SW 1271 (cell line): ENCODE results near the gene TFF1.

ENCODE experiments used
- DNase-seq, 2 experiments: peaks; one replicate each; lab custom pipeline; 2025; lab: John Stamatoyannopoulos, UW

TFF1 gene

GRCh38 chr21:42362700-42363099 lies 3.6 kb downstream of the TFF1 start:
- no peak for DNase-seq

- no peak for DNase-seq
These were observed 4.1 kb downstream of the TFF1 start for GRCh38 chr21:42362198-42362597.

DNA sequence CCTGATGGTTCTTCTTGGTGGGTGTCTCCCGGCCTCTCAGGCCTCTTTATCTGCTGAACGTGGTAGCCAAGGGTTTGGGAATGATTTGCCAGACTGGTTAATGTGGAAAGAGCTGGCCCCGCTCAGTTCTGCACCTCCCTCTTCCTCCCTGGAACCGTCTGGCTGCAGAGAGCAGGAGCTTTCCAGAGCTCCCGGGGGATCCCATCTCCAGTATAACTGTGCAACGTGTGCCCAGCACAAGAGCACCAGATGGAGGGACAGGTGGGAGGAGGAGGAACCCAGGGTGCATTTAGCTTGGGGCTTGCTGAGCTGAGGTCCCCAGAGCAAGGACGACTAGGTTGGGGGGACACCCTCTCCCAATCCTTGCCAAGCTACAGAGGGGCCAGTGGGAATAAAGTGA lies 5.0 kb downstream of the TFF1 start:
- DNase-seq, result no peak

DNA sequence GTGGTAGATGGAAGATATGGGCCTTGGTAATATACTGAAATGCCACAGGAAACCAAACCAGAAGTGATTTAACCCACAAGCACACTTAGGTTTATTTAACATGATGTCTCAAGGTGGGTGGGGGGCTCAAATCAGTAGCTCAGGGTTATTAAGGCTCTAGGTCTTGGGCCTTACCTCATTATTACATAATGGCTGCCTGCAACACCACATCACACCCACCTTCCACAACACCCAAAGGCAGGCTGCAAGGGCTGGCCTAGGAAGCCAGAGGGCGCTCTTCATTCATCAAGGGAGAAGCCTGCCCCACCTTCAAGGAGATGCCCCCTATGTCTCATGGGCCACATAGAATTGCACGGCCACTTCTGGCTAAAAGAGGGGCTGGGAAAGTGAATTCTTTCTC lies 6.0 kb downstream of the TFF1 start:
- no peak for DNase-seq

- no peak for DNase-seq
These were observed 7.4 kb downstream of the TFF1 start for GRCh38 chr21:42358937-42359336.

GRCh38 chr21:42358261-42358660 lies 8.1 kb downstream of the TFF1 start:
- DNase-seq, result no peak

- DNase-seq, result no peak
These were observed 9.0 kb downstream of the TFF1 start for GRCh38 chr21:42357307-42357706.

- no peak for DNase-seq
These were observed 9.7 kb downstream of the TFF1 start for GRCh38 chr21:42356650-42357049.

- no peak for DNase-seq
These were observed 10.3 kb downstream of the TFF1 start for GRCh38 chr21:42356046-42356445.

DNA sequence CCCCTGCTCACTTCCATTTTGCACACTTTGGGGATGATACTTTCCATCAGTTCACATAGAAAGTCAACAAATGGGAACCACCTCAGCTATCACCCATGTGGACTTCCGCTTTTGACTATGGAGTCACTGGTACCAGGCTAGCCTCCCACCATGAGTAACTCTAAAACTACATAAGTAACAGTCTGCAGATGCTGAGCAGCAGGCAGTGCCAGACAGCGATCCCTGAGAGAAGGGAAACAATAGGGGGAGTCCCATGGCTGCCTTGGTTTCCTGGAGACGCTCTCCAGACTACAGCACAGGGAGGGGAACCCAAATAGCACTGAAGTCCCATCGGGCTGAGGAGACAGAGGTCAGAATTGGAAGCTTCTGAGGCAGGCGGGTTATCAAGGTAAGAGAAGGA lies 12.7 kb downstream of the TFF1 start:
- no peak for DNase-seq

- DNase-seq, result no peak
These were observed 13.8 kb downstream of the TFF1 start for GRCh38 chr21:42352441-42353095.

- DNase-seq, result no peak
These were observed 14.5 kb downstream of the TFF1 start for GRCh38 chr21:42351626-42352440.

DNA sequence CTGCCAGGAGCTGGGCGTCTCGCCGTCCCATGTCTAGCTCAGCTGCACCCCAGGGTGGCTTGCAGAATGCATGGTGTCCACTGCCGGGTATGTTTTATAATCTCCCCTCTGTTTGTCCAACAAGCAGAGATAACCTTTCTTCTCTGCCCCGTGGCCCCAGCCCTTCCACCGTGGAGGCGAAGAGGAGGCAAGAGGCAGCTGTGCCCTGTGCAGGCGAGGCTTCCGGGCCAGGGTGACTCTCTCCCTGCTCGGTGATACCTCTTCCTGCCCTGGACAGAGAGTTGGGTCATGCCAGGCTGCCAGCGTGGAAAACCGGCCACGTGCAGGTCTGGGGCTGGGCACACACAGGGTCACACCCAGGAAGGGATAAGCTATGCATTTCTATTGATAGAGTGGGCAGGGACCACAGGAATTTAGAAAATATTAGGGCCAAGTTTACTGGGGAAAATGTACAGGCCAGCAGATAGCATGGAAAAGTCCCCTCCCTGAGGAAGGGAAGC lies 15.4 kb downstream of the TFF1 start, which contains the start of gene TFF2:
Gene TFF2, minus strand, starts transcription at position 68 of the 500 bp plus-strand sequence. Its CDS starts 37 bp downstream, at position 31.
- no peak for DNase-seq

DNA sequence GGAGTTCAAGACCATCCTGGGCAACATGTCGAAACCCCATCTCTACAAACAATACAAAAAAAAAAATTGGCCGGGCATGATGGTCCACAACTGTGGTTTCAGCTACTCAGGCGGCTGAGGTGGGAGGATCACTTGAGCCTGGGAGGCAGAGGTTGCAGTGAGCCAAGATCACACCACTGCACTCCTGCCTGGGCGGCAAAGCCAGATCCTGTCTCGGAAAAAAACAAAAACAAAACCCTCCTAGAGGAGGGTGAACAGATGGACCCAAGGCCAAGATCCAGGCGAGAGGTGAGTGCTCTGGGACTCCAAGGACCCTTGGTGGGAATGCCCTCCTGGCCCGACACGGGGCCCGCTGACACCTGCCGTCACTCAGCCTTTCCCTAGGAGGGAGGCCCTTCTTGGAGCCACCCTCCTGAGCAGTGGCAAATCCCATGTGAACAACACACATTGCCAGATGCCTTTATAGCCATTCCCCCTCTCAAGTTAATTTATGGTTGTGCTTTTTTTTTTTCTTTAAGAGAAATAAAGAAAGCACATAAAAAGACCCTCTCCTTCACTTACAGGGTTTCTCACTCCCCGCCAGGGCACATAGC lies 15.9 kb downstream of the TFF1 start:
- DNase-seq, result no peak

DNA sequence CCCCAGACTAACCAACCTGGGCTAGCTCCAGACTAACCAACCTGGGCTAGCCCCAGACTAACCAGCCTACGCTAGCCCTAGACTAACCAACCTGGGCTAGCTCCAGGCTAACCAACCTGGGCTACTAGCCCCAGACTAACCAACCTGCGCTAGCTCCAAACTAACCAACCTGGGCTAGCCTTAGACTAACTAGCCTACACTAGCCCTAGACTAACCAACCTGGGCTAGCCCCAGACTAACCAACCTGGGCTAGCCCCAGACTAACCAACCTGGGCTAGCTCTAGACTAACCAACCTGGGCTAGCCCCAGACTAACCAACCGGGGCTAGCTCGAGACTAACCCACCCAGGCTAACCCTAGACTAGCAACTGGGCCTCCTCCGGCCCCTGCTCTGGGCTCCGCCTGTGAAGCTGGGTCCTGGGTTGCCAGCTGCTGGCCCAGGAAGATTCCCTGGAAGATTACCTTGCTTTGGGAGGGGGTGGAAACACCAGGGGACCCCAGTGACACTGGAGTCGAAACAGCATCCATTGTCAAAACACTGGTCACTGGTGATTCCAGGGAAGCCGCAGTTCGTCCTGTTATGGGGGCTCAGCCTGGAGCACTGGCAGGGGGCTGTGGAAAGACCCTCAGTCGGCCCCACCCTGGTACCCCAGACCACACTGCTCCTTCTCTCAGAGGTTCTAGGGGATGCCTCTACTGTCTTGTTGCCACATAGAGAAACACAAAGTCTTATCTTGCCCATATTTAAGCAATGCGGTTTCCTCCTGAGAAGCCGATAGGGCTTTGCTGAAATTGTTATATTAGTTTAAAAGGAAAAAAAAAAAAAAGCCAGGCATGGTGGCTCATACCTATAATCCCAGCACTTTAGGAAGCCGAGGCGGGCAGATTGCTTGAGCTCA lies 16.7 kb downstream of the TFF1 start:
- DNase-seq, result no peak

GRCh38 chr21:42348762-42349161 lies 17.6 kb downstream of the TFF1 start:
- DNase-seq, result no peak

GRCh38 chr21:42347601-42348327 lies 18.6 kb downstream of the TFF1 start:
- DNase-seq, result no peak

DNA sequence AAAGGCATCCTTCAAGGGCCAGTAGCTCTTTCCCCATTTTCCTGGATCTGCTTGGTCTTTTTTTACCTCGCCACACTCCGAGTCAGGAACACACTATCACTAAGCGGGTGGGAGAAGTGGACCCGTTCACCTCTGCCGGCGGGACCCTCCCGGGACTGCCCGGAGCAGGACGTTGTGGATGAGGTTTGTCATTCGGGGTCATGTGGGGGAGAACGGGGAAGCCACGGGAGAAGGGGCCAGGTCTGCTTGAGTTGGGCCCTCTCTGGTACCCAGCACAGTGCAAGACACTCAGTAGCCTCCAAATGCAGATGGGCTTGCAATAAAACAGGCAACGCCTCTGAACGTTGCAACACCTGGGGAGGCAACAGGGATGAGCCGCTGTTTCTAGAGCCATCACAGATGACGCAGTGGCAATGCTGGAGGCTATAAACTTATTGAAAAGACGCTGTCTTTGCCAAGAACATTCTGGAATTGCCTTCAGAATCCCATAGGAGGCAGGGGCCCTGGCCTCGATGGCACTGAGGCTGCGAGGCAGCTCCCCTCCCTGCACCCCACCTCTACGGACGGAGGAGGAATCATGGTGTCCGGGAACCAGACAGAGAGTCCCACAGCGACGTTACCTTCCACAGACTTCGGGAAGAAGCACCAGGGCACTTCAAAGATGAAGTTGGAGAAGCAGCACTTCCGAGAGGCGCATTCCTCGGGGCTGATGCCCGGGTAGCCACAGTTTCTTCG lies 19.3 kb downstream of the TFF1 start:
- no peak for DNase-seq

DNA sequence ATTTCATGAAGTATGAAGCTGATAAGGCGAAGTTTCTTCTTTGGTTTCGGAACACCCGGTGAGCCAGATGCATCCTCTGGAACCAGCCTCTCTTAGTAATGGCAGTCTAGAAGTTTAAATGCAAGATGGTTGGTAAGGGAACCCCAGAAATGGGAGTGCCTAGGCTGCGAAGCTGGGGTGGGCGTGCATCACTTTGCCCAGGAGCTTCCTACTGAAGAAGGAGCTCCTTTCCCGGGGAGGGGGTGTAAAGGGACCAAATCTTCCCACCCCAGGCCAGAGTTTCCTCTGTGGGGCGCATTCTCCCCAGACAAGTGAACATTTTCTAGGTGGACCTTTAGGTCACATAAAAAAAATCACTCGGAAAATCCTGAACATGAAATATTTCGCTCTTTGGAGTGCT lies 19.9 kb downstream of the TFF1 start:
- DNase-seq, result no peak

DNA sequence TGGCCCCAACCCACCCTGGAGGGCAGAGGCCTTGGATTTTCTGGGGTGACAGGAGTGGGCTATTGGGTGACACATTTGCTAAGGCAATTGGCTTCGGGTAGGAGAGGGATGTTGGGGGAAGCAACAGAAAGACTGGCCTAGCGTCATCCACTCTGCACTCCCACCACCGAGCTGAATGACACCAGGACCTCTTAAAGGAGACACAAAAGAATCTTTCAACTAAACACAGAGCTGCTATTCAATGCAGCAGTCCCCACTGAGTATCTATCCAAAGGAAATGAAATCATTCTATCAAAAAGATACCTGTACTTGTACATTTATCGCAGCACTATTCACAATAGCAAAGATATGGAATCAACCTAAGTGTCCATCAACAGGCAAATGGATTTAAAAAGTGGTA lies 21.7 kb downstream of the TFF1 start:
- DNase-seq, result no peak
